Measurements from ENCODE around the gene MLN.
"Not testable (repeated sequence)": the region's sequence is repeated elsewhere in the genome, so short reads cannot be mapped to it uniquely, and the experiment has no call there.

GRCh38 chr6:33831725-33832124 is 27.9 kb upstream of the MLN start:
- TF ChIP-seq CTCF, POLR2A (IDR thresholded peaks at IDR 0.05): not testable (repeated sequence)

Measured in esophagus squamous epithelium (tissue), 4 donors.